K562 (cell line): ENCODE measurements around the gene TAF7L. TPM values are rescaled to one million over a fixed set of nuclear protein-coding genes. Genes with fewer than 3 reads are reported as not detected.

Experiments
- ATAC-seq: fragments of 200-7000 bp; cut with Tn5 transposase; 3 replicates; pipeline ENCODE4 v1.9.1; 2020; ENCODE audit warnings: moderate library complexity
- BruUV-seq: library from RNA; stranded (reverse); fragments of 400-500 nt; replicated peaks from 2 replicates; lab custom pipeline; 2021; lab: Mats Ljungman, UMichigan
- CTCF ChIA-PET: fragments of 300-600 bp; formaldehyde crosslinking; extraction: SDS; loops from one replicate; lab custom pipeline; 2021; ENCODE audit warnings: low intra/inter-chr PET ratio; lab: Yijun Ruan, JAX
- POLR2A ChIA-PET: fragments of 300-600, 350-650 bp; sonication (Branson Sonifier 250); formaldehyde crosslinking; extraction: SDS; loops from one replicate; lab custom pipeline; 2021; ENCODE audit warnings: antibody characterized with exemption, inconsistent platforms; lab: Yijun Ruan, JAX
- DNase-seq, 4 experiments: peaks; one replicate each; pipeline versions ENCODE4 v3.0.0 to v3.0.0-alpha.2; 2011 to 2018; ENCODE audit warnings: low spot score in 3 of 4, mixed read lengths in 3 of 4; ENCODE audit errors: extremely low read depth in 1 of 4
- FAIRE-seq: peaks from 2 replicates; lab custom pipeline; 2011; peaks lifted over from hg19 to GRCh38; lab: Jason Lieb, UNC
- H2AFZ ChIP-seq: 2 replicates; pipeline ENCODE4 v1.6.0; 2011; ENCODE audit warnings: low read depth, low read length, control low read depth, inconsistent platforms
- H3K27ac ChIP-seq: fragments of 200-600 bp; 3 replicates; pipeline ENCODE4 v1.8.0; 2011; ENCODE audit warnings: low read depth, mild to moderate bottlenecking, control low read depth, inconsistent platforms, low read length, moderate library complexity, mixed read lengths; ENCODE audit errors: extremely low read depth
- H3K27me3 ChIP-seq, 2 experiments: fragments of 300-600 bp in 1 of 2; 2 replicates in 1 of 2; 3 replicates in 1 of 2; pipeline versions ENCODE4 v1.6.0 to v1.8.0; 2011; ENCODE audit warnings: inconsistent platforms in 2 of 2, low read length in 2 of 2, mild to moderate bottlenecking in 1 of 2, mixed read lengths in 1 of 2, moderate library complexity in 1 of 2; ENCODE audit not compliant: control insufficient read depth in 2 of 2, insufficient read depth in 2 of 2
- H3K36me3 ChIP-seq: fragments of 300-600 bp; 3 replicates; pipeline ENCODE4 v1.8.0; 2011; ENCODE audit warnings: mild to moderate bottlenecking, low read length, inconsistent platforms; ENCODE audit not compliant: control insufficient read depth, insufficient read depth
- H3K4me1 ChIP-seq, 2 experiments: fragments of 200-600 bp in 1 of 2; replicated peaks in 1 of 2; 2 replicates in 1 of 2; 3 replicates in 1 of 2; pipeline versions ENCODE4 v1.5.1 to v1.8.0; 2011; ENCODE audit warnings: inconsistent platforms in 2 of 2, low read length in 2 of 2, mild to moderate bottlenecking in 1 of 2, mixed read lengths in 1 of 2, moderate library complexity in 1 of 2; ENCODE audit not compliant: control insufficient read depth in 2 of 2, insufficient read depth in 2 of 2
- H3K4me2 ChIP-seq: 2 replicates; pipeline ENCODE4 v1.6.1; 2011; ENCODE audit warnings: low read length, control low read depth, inconsistent platforms, mixed read lengths; ENCODE audit not compliant: insufficient read depth
- H3K4me3 ChIP-seq: fragments of 200-600 bp; sonication (generic), shearing (Covaris generic); 2 replicates; pipeline ENCODE4 v1.5.1; 2016; ENCODE audit warnings: control low read depth, inconsistent platforms
- H3K79me2 ChIP-seq: fragments of 200-600 bp; 3 replicates; pipeline ENCODE4 v1.8.0; 2011; ENCODE audit warnings: low read length, inconsistent platforms; ENCODE audit not compliant: control insufficient read depth, insufficient read depth
- H3K9ac ChIP-seq, 2 experiments: 2 replicates each; pipeline versions ENCODE4 v1.6.0 to v1.6.1; 2011; ENCODE audit warnings: low read depth in 2 of 2, low read length in 2 of 2, control low read depth in 1 of 2, inconsistent platforms in 1 of 2, mild to moderate bottlenecking in 1 of 2, mixed read lengths in 1 of 2; ENCODE audit not compliant: insufficient read depth in 1 of 2
- H3K9me1 ChIP-seq: one replicate; pipeline ENCODE4 v1.6.0; 2011; ENCODE audit warnings: inconsistent platforms, mild to moderate bottlenecking, low read length, moderate library complexity; ENCODE audit not compliant: control insufficient read depth, insufficient read depth
- H3K9me3 ChIP-seq: replicated peaks from 2 replicates; pipeline ENCODE4 v1.5.1; 2011; ENCODE audit warnings: low read depth, low read length, inconsistent platforms; ENCODE audit not compliant: control insufficient read depth, insufficient read depth
- H4K20me1 ChIP-seq: replicated peaks from 2 replicates; pipeline ENCODE4 v1.6.1; 2011; ENCODE audit warnings: low read length, inconsistent platforms, mixed read lengths; ENCODE audit not compliant: control insufficient read depth, insufficient read depth
- CBX5 ChIP-seq: IDR thresholded peaks from 2 replicates; pipeline ENCODE4 v1.6.1; 2014; ENCODE audit warnings: low read depth, borderline replicate concordance
- CREB5 ChIP-seq: fragments of 250-450 bp; sonication (Bioruptor Pico); IDR thresholded peaks from 2 replicates; pipeline ENCODE4 v1.5.0; 2020; ENCODE audit warnings: mild to moderate bottlenecking
- E2F4 ChIP-seq: sonication (generic); formaldehyde crosslinking; IDR thresholded peaks from 2 replicates; pipeline ENCODE4 v1.8.0; 2022; ENCODE audit warnings: mild to moderate bottlenecking, low read depth, missing genetic modification reagents
- FOXK2 ChIP-seq, 2 experiments: fragments of 450-650 bp; IDR thresholded peaks in 1 of 2; conservative IDR thresholded peaks in 1 of 2; 2 replicates each; pipeline ENCODE4 v1.6.1; 2016; ENCODE audit warnings: low read depth in 2 of 2, mild to moderate bottlenecking in 1 of 2
- HNRNPH1 ChIP-seq: fragments of 200-400 bp; formaldehyde crosslinking; optimal IDR thresholded peaks from 2 replicates; pipeline ENCODE3; 2017; ENCODE audit warnings: low read depth, mild to moderate bottlenecking, low read length, moderate library complexity
- TEAD4 ChIP-seq, 2 experiments: sonication (generic) in 1 of 2; formaldehyde crosslinking in 1 of 2; IDR thresholded peaks; 2 replicates each; pipeline versions ENCODE4 v1.6.1 to v1.8.0; 2012 to 2022; ENCODE audit warnings: borderline replicate concordance in 1 of 2, inconsistent platforms in 1 of 2, low read length in 1 of 2, mild to moderate bottlenecking in 1 of 2, missing genetic modification reagents in 1 of 2
- ZBTB7A ChIP-seq: IDR thresholded peaks from 2 replicates; pipeline ENCODE4 v1.6.1; 2011; ENCODE audit warnings: low read depth, mild to moderate bottlenecking, low read length, moderate library complexity, borderline replicate concordance; ENCODE audit not compliant: control insufficient read depth
- ZNF146 ChIP-seq: IDR thresholded peaks from one replicate; pipeline ENCODE4 v1.6.1; 2018; ENCODE audit warnings: missing compliant biosample characterization; ENCODE audit not compliant: unreplicated experiment
- ZSCAN32 ChIP-seq: fragments of 450-650 bp; formaldehyde crosslinking; IDR thresholded peaks from 2 replicates; pipeline ENCODE4 v1.4.0; 2020; ENCODE audit warnings: mild to moderate bottlenecking, moderate library complexity
- WGBS: fragments of 100-300 bp; shearing (Covaris generic); methylation state at CpG from one replicate; pipeline ENCODE4 v1.1.6; 2016; ENCODE audit warnings: low coverage, mixed read lengths; ENCODE audit not compliant: insufficient coverage; ENCODE audit errors: missing lambda C conversion rate; 5-methylcytosine and 5-hydroxymethylcytosine counted together
- in situ Hi-C: fragments of 300-500 bp; cut with MboI; formaldehyde crosslinking; loops from 4 replicates; pipeline ENCODE4 v1.15.0; 2018; ENCODE audit warnings: inconsistent platforms, mixed read lengths
- intact Hi-C: fragments of 100-400 bp; cut with micrococcal nuclease; formaldehyde crosslinking; loops from 2 replicates; pipeline ENCODE4 v1.14.2; 2022
- polyA plus RNA-seq, 8 experiments: library from polyadenylated mRNA; depleted of rRNA in 4 of 8; stranded (reverse) in 5 of 8; unstranded in 3 of 8; fragments of >200 nt; fragmentation: Nextera tagmentation in 2 of 8; fragmentation: Illumina TruSeq in 1 of 8; extraction: Ambion mirVana in 2 of 8; extraction: Trizol in 1 of 8; gene quantifications; 2 replicates each; pipeline versions ENCODE4 v1.2.1 to v1.2.3, GENCODE V29; 2011 to 2014; ENCODE audit warnings: inconsistent platforms in 1 of 8, missing spikeins in 1 of 8
- total RNA-seq, 7 experiments: library from RNA; depleted of rRNA in 6 of 7; stranded (reverse); fragments of >200 nt in 6 of 7; fragmentation: Illumina TruSeq in 2 of 7; extraction: Trizol in 2 of 7; gene quantifications; 2 replicates each; pipeline versions ENCODE4 v1.2.1 to v1.2.3, GENCODE V29; 2011 to 2021; ENCODE audit warnings: low replicate concordance in 1 of 7
- TF ChIP-seq, protein P1 (sequence below), 2 experiments: fragments of 450-650 bp in 1 of 2; sonication (generic) in 1 of 2; formaldehyde crosslinking in 1 of 2; IDR thresholded peaks; 2 replicates each; pipeline versions ENCODE4 v1.7.1 to v1.9.0; 2016 to 2022; ENCODE audit warnings: inconsistent platforms in 1 of 2, mild to moderate bottlenecking in 1 of 2, missing genetic modification reagents in 1 of 2

Gene TAF7L
- total and polyA plus RNA-seq, 9 of the 15 experiments (the other 6 are each of a cell fraction or from before 2014, with no cell fraction given): 0.07 TPM; not detected in 6

DNA sequence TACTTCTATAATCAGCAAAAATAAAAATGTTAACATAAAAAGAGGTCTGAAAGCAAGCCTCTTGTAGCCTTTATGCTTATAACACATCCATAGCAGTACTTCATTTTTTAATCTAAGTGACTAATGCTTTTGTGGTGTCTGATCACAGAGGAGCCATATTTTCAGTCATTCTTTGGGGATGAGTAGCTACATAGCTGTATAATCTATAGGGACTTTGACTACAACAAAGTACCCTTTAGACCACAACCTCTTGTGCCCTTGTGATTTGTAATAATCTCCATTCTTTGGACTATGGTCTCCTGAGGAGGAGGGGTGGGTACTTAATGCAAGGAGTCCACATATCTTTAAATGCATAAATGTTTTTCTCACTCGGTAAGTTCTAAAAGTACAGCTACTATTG lies 62.0 kb downstream of the TAF7L start:
- no peaks in the 10 kb centered on the region for H3K79me2 ChIP-seq
- H3K9ac ChIP-seq: no peak overlapping the region
- no peak overlapping the region for H3K4me2 ChIP-seq
- H3K4me1 ChIP-seq: no peaks in the 10 kb centered on the region; a peak in 1 of 5 replicates
- no peak overlapping the region for H2AFZ ChIP-seq
- H4K20me1 ChIP-seq: no peaks in the 10 kb centered on the region
- 0% methylated on average over 1 of the region's 1 CpG for whole genome bisulfite sequencing
- POLR2A ChIA-PET: no interaction called here
- H3K9me3 ChIP-seq: no peaks in the 10 kb centered on the region
- intact Hi-C loops (no loop called here), in situ Hi-C loops (no loop called here)
- FAIRE-seq: no peak
- H3K4me3 ChIP-seq: no peak overlapping the region
- CTCF ChIA-PET: no interaction called here
- no peaks in the 10 kb centered on the region for H3K9me1 ChIP-seq
- DNase-seq: no peak
- ATAC-seq: no peak
- BruUV-seq: no TSS peak
- H3K27me3 ChIP-seq: peaks cover 0 to 9% of the 10 kb centered on the region in 2 experiments; a peak in 2 of 5 replicates
- H3K36me3 ChIP-seq: no peaks in the 10 kb centered on the region
- no peak overlapping the region for H3K27ac ChIP-seq
- TF ChIP-seq TEAD4 (IDR thresholded peaks at IDR 0.05; ENCODE audit: low read length) (no peak), TEAD4 (CRISPR knock-in tag; IDR thresholded peaks at IDR 0.05; ENCODE audit: borderline replicate concordance) (no peak), ZBTB7A (no peak), ZSCAN32 (CRISPR knock-in tag) (no peak), CREB5 (no peak), ZNF146 (CRISPR knock-in tag) (no peak), CBX5 (no peak), HNRNPH1 (no peak), FOXK2 (conservative IDR thresholded peaks at IDR 0.05 in 1 of 2, IDR thresholded peaks at IDR 0.05 in 1 of 2; ENCODE audit: low read depth in 2 of 2) (no peak), E2F4 (CRISPR knock-in tag) (no peak)
- TF ChIP-seq, protein P1, sequence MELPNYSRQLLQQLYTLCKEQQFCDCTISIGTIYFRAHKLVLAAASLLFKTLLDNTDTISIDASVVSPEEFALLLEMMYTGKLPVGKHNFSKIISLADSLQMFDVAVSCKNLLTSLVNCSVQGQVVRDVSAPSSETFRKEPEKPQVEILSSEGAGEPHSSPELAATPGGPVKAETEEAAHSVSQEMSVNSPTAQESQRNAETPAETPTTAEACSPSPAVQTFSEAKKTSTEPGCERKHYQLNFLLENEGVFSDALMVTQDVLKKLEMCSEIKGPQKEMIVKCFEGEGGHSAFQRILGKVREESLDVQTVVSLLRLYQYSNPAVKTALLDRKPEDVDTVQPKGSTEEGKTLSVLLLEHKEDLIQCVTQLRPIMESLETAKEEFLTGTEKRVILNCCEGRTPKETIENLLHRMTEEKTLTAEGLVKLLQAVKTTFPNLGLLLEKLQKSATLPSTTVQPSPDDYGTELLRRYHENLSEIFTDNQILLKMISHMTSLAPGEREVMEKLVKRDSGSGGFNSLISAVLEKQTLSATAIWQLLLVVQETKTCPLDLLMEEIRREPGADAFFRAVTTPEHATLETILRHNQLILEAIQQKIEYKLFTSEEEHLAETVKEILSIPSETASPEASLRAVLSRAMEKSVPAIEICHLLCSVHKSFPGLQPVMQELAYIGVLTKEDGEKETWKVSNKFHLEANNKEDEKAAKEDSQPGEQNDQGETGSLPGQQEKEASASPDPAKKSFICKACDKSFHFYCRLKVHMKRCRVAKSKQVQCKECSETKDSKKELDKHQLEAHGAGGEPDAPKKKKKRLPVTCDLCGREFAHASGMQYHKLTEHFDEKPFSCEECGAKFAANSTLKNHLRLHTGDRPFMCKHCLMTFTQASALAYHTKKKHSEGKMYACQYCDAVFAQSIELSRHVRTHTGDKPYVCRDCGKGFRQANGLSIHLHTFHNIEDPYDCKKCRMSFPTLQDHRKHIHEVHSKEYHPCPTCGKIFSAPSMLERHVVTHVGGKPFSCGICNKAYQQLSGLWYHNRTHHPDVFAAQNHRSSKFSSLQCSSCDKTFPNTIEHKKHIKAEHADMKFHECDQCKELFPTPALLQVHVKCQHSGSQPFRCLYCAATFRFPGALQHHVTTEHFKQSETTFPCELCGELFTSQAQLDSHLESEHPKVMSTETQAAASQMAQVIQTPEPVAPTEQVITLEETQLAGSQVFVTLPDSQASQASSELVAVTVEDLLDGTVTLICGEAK (IDR thresholded peaks at IDR 0.05): no peak
- TF ChIP-seq, protein P1 (CRISPR knock-in tag; IDR thresholded peaks at IDR 0.05): no peak
